ENCODE data around the gene AHSG. TPM values are rescaled to one million over a fixed set of nuclear protein-coding genes. Genes with fewer than 3 reads are reported as not detected.

AHSG gene
- total RNA-seq, 1 donor from 2014 or later, result 0.19 TPM

- TF ChIP-seq CTCF (IDR thresholded peaks at IDR 0.05; ENCODE audit: unreplicated experiment), result no peak
- H3K4me3 Mint-ChIP-seq (ENCODE audit: low read depth), result peak overlapping the region; percentile 92
- H3K27me3 Mint-ChIP-seq, result no peaks in the 10 kb centered on the region
- peaks cover 6% of the 10 kb centered on the region for H3K36me3 Mint-ChIP-seq (ENCODE audit: insufficient read depth)
- no peak for DNase-seq (ENCODE audit: low spot score, unreplicated experiment)
- peaks cover 26% of the 10 kb centered on the region for H3K4me1 Mint-ChIP-seq (ENCODE audit: low read depth)
- peak overlapping the region; percentile 98 for H3K27ac Mint-ChIP-seq
- H3K9me3 Mint-ChIP-seq (ENCODE audit: low read depth), result no peaks in the 10 kb centered on the region
Measured at GRCh38 chr3:186569779-186570095, 43.1 kb upstream of the AHSG start.

GRCh38 chr3:186570096-186570940 is 42.5 kb upstream of the AHSG start, which contains the start of gene DNAJB11:
Gene DNAJB11 (plus strand): TSS chr3:186570720. CDS start chr3:186570898, 178 bp downstream.
- no peaks in the 10 kb centered on the region for H3K9me3 Mint-ChIP-seq (ENCODE audit: low read depth)
- H3K36me3 Mint-ChIP-seq (ENCODE audit: insufficient read depth), result peaks cover 7% of the 10 kb centered on the region
- H3K27me3 Mint-ChIP-seq, result no peaks in the 10 kb centered on the region
- TF ChIP-seq CTCF (IDR thresholded peaks at IDR 0.05; ENCODE audit: unreplicated experiment), result no peak
- peaks cover 26% of the 10 kb centered on the region for H3K4me1 Mint-ChIP-seq (ENCODE audit: low read depth)
- H3K4me3 Mint-ChIP-seq (ENCODE audit: low read depth), result peak within 1 kb of the TSS; percentile 92
- DNase-seq (ENCODE audit: low spot score, unreplicated experiment), result peak; percentile 98
- peak within 1 kb of the TSS; percentile 98 for H3K27ac Mint-ChIP-seq

GRCh38 chr3:186570941-186571643 is 41.8 kb upstream of the AHSG start:
- peaks cover 26% of the 10 kb centered on the region for H3K4me1 Mint-ChIP-seq (ENCODE audit: low read depth)

GRCh38 chr3:186571644-186572013 is 41.2 kb upstream of the AHSG start:
- H3K9me3 Mint-ChIP-seq (ENCODE audit: low read depth), result no peaks in the 10 kb centered on the region
- TF ChIP-seq CTCF (IDR thresholded peaks at IDR 0.05; ENCODE audit: unreplicated experiment), result no peak
- H3K36me3 Mint-ChIP-seq (ENCODE audit: insufficient read depth), result peaks cover 13% of the 10 kb centered on the region
- no peaks in the 10 kb centered on the region for H3K27me3 Mint-ChIP-seq
- peaks cover 22% of the 10 kb centered on the region for H3K4me1 Mint-ChIP-seq (ENCODE audit: low read depth)
- H3K4me3 Mint-ChIP-seq (ENCODE audit: low read depth), result peak overlapping the region; percentile 92
- peak overlapping the region; percentile 90 for H3K27ac Mint-ChIP-seq
- DNase-seq (ENCODE audit: low spot score, unreplicated experiment), result no peak

More at GRCh38 chr3:186570941-186571643, 41.8 kb upstream of the AHSG start:
- peak overlapping the region; percentile 90 for H3K27ac Mint-ChIP-seq
- no peaks in the 10 kb centered on the region for H3K9me3 Mint-ChIP-seq (ENCODE audit: low read depth)
- peak overlapping the region; percentile 92 for H3K4me3 Mint-ChIP-seq (ENCODE audit: low read depth)
- no peaks in the 10 kb centered on the region for H3K27me3 Mint-ChIP-seq
- TF ChIP-seq CTCF (IDR thresholded peaks at IDR 0.05; ENCODE audit: unreplicated experiment), result no peak
- H3K36me3 Mint-ChIP-seq (ENCODE audit: insufficient read depth), result peaks cover 13% of the 10 kb centered on the region
- no peak for DNase-seq (ENCODE audit: low spot score, unreplicated experiment)

GRCh38 chr3:186577521-186577920 is 35.3 kb upstream of the AHSG start:
- H3K36me3 Mint-ChIP-seq (ENCODE audit: insufficient read depth), result peaks cover 19% of the 10 kb centered on the region
- H3K4me3 Mint-ChIP-seq (ENCODE audit: low read depth), result no peak overlapping the region
- no peak for DNase-seq (ENCODE audit: low spot score, unreplicated experiment)
- no peaks in the 10 kb centered on the region for H3K4me1 Mint-ChIP-seq (ENCODE audit: low read depth)
- TF ChIP-seq CTCF (IDR thresholded peaks at IDR 0.05; ENCODE audit: unreplicated experiment), result no peak
- H3K9me3 Mint-ChIP-seq (ENCODE audit: low read depth), result no peaks in the 10 kb centered on the region
- no peaks in the 10 kb centered on the region for H3K27me3 Mint-ChIP-seq
- H3K27ac Mint-ChIP-seq, result no peak overlapping the region

Measured in progenitor cell of endocrine pancreas (in vitro differentiated cells).